Stimulated activated CD8-positive, alpha-beta memory T cell treated with anti-CD3 and anti-CD28 coated beads, Interleukin-15, amount 100 ng/mL, for 48 hours (primary cell): ENCODE measurements around the gene PPP3CA.
"Not testable (repeated sequence)": the region's sequence is repeated elsewhere in the genome, so short reads cannot be mapped to it uniquely, and the experiment has no call there.

Experiments
- DNase-seq, 2 donors: peaks; one replicate each; pipeline ENCODE4 v3.0.0-alpha.2; 2020; ENCODE audit warnings: low read depth in 2 of 2

PPP3CA gene

GRCh38 chr4:101141855-101142254 is 205.5 kb downstream of the PPP3CA start:
- no peak for DNase-seq

GRCh38 chr4:101141230-101141629 is 206.1 kb downstream of the PPP3CA start:
- no peak for DNase-seq

- DNase-seq = no peak
These were observed 207.1 kb downstream of the PPP3CA start for GRCh38 chr4:101140228-101140627.

- no peak for DNase-seq
These were observed 210.7 kb downstream of the PPP3CA start for GRCh38 chr4:101136373-101137370.

GRCh38 chr4:101135371-101136010 is 211.8 kb downstream of the PPP3CA start:
- DNase-seq = no peak

DNA sequence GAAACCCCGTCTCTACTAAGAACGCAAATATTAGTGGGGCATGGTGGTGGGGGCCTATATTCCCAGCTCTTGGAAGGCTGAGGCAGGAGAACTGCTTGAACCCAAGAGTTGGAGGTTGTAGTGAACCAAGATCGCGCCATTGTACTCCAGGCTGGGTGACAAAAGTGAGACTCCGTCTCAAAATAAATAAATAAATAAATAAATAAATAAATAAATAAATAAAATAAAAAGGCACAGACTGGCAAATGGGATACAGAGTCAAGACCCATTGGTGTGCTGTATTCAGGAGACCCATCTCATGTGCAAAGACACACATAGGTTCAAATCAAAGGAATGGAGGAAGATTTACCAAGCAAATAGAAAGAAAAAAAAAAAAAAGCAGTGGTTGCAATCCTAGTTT is 216.3 kb downstream of the PPP3CA start:
- DNase-seq = not testable (repeated sequence)

DNA sequence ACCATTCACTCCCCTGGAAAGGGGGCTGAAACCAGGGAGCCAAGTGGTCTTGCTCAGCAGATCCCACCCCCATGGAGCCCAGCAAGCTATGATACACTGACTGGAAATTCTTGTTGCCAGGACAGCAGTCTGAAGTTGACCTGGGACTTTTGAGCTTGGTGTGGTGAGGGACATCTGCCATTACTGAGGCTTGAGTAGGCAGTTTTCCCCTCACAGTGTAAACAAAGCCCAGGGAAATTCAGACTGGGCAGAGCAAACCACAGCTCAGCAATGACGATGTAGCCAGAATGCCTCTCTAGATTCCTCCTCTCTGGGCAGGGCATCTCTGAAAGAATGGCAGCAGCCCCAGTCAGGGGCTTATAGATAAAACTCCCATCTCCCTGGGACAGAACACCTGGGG is 218.4 kb downstream of the PPP3CA start:
- DNase-seq = not testable (repeated sequence)

GRCh38 chr4:101128473-101128872 is 218.9 kb downstream of the PPP3CA start:
- no peak for DNase-seq

DNA sequence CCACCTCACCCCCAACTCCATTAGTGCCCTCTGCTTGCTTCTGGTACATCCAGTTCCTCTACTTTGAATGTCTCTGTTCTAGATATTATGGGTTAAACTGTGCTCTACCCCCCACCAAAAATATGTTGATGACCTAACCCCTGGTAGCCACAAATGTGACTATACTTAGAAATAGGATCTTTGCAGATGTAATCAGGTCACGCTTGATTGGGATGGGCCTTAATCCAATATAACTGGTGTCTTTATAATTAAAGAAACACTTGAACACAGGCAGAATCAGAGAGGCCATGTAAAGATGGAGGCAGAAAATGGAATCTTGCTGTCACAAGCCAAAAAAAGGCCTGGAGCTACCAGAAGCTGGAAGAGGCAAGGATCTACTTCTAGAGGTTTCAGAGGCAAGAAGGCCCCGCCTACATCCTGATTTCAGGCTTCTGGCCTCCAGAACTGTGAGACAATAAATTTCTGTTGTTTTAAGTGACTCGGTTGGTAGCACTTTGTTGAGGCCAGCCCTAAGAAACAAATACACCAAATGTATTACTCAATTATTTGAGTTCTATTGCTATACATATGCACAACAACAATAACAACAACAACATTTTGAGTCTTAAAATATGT is 220.0 kb downstream of the PPP3CA start:
- DNase-seq = no peak

GRCh38 chr4:101126059-101126458 is 221.3 kb downstream of the PPP3CA start:
- DNase-seq = no peak

DNA sequence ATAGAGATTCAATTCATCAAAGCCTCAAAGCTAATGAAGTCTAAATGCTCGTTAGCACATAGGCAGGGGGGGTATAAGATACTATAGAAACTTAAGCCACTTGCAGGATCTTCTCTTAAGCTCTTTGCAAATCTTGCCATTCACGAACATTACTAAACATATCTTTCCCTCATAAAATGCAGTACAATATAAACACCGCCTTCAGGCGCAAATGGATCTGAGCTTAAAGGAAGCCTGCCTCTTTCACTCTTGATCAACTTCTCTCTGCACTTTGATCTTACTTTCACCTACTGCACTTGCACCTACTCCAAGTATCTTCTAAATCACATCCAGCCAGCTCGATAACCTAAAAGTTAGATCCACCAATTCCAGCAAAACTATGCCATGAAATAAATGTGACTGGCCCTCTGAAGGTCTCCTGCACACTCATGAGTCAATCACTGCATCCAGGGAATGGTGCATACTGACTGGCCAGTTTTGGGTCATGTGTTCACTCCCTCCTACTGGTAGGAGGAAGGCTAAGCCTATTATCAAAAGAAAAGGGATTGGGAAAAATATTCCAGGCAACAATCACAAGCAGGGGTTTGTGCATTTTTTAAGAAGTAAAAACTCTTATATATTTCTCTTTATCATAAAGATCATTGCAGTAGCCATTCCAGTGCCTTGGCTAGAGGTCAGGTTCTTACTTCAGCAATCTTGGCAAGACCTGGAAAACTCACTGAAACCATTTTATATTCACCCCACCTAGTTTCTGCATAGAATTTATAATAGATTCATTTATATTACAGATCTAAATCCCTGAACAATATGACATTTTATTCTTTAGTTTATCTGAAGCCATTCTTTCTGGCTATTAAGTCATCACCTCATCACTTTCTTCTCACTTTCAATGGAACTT is 222.0 kb downstream of the PPP3CA start:
- DNase-seq = no peak

DNA sequence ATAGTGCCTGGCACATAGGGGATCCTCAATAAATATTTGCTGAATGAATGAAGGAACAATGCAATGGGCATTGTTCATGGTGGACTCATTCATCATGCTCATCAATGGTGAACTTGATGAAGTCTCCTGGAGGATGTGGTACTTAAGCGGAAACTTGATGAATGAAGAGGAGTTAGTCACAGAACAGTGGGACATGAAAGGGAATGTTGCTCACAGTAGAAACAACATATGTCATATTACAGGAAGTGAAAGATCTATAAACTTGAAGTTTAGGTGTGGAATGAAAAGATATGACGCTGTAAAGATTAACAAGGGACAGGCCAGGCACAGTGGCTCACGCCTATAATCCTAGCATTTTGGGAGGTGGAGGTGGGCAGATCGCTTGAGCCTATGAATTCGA is 224.1 kb downstream of the PPP3CA start:
- no peak for DNase-seq

- no peak for DNase-seq
These were observed 225.3 kb downstream of the PPP3CA start for GRCh38 chr4:101122019-101122418.

GRCh38 chr4:101119141-101119540 is 228.2 kb downstream of the PPP3CA start:
- DNase-seq = no peak

DNA sequence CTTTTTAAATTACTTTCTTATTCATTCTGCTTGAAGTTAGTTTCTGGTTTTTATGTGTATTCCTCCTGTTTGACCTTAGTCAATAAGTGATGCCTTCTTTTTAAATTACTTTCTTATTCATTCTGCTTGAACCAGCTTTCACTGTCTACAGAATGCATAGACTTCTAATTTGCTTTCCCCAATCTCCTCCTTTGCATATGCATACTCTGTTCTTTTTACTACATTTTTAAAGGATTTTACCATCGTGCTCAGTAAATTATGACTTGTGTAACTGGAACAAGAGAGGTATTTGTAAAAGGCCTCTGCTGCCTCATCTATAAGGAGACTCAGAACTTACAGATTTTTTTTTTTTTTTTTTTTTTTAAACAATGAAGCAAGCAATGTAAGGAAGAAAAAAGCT is 228.7 kb downstream of the PPP3CA start:
- DNase-seq = no peak

- DNase-seq = no peak
These were observed 231.4 kb downstream of the PPP3CA start for GRCh38 chr4:101115887-101116286.

GRCh38 chr4:101114936-101115372 is 232.4 kb downstream of the PPP3CA start:
- no peak for DNase-seq

DNA sequence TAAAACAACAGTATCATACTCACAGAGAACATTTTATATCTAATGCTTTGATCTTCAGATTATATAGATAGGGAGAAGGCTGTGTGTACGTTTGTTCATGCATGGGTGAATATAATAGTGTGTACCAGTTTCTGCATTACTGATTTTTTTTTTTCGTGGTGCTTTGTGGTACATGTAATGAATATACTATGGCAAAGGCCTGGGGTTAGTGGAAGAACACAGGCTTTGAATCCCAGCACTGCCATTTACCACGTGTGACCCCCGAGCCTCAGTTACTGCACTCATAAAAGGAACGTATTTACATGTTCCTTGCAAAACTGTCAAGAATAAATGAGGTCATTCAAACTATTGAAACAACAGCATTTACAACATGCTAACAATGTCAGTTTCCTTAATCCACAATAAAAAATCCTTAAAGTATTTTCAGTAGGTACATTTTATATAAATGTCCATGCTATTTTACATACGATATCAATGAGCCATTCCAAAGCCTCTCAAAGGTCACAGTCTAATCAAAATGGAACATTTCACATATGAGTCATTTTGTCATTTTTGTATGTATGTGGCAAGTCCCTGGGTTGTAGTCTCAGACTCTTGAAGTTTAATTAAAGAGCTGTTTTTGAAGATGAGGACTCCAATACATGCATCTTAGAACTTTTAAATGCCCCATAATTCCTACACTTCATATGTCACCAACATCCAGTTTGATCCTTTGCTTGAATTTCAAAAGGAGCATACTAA is 242.8 kb downstream of the PPP3CA start:
- DNase-seq = peak in 1 of 2 donors; percentile 3

DNA sequence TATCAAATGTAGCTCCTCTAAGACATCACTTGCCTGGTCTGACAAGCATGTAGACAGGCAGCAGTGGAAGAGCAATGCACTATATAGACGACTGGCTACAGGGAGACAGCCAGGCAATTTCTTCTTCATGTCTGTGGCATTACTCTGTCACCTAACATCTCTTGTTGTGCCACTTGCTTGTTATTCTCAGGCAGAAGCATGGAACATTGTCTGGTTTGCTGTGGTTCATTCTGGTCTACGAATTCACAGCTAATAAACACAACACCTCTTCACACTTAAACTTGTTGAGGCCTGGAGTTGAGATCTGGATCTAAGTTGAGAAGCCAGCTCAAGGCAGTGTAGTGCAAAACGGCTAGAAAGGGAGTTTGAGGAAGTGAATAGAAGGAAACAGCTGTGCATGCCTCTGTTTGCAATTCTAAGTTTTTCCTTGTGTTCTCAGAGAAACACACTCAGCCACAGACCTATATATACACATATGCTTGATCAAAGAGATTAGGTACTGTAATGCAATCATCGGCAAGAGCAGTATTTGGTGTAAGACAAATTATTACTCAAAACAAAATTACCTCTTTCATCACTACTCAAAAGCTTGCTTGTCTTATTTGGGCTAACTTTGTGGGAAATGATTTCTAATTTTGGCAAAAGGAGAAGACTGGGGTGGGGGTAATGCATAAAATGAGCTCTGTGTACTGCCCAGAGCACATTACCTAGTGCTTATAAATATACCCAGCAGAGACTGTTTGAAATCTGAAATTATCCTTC is 243.8 kb downstream of the PPP3CA start:
- DNase-seq = no peak
